K562 (cell line): ENCODE results near the gene ADGRE3. TPM values are rescaled to one million over a fixed set of nuclear protein-coding genes. Genes with fewer than 3 reads are reported as not detected.

ENCODE experiments used
- ATAC-seq: fragments of 200-7000 bp; cut with Tn5 transposase; 3 replicates; pipeline ENCODE4 v1.9.1; 2020; ENCODE audit warnings: moderate library complexity
- BruUV-seq: library from RNA; stranded (reverse); fragments of 400-500 nt; replicated peaks from 2 replicates; lab custom pipeline; 2021; lab: Mats Ljungman, UMichigan
- CTCF ChIA-PET: fragments of 300-600 bp; formaldehyde crosslinking; extraction: SDS; loops from one replicate; lab custom pipeline; 2021; ENCODE audit warnings: low intra/inter-chr PET ratio; lab: Yijun Ruan, JAX
- POLR2A ChIA-PET: fragments of 300-600, 350-650 bp; sonication (Branson Sonifier 250); formaldehyde crosslinking; extraction: SDS; loops from one replicate; lab custom pipeline; 2021; ENCODE audit warnings: antibody characterized with exemption, inconsistent platforms; lab: Yijun Ruan, JAX
- DNase-seq, 4 experiments: peaks; one replicate each; pipeline versions ENCODE4 v3.0.0 to v3.0.0-alpha.2; 2011 to 2018; ENCODE audit warnings: low spot score in 3 of 4, mixed read lengths in 3 of 4; ENCODE audit errors: extremely low read depth in 1 of 4
- FAIRE-seq: peaks from 2 replicates; lab custom pipeline; 2011; peaks lifted over from hg19 to GRCh38; lab: Jason Lieb, UNC
- H2AFZ ChIP-seq: 2 replicates; pipeline ENCODE4 v1.6.0; 2011; ENCODE audit warnings: low read depth, low read length, control low read depth, inconsistent platforms
- H3K27ac ChIP-seq: fragments of 200-600 bp; 3 replicates; pipeline ENCODE4 v1.8.0; 2011; ENCODE audit warnings: low read depth, mild to moderate bottlenecking, control low read depth, inconsistent platforms, low read length, moderate library complexity, mixed read lengths; ENCODE audit errors: extremely low read depth
- H3K27me3 ChIP-seq, 2 experiments: fragments of 300-600 bp in 1 of 2; 2 replicates in 1 of 2; 3 replicates in 1 of 2; pipeline versions ENCODE4 v1.6.0 to v1.8.0; 2011; ENCODE audit warnings: inconsistent platforms in 2 of 2, low read length in 2 of 2, mild to moderate bottlenecking in 1 of 2, mixed read lengths in 1 of 2, moderate library complexity in 1 of 2; ENCODE audit not compliant: control insufficient read depth in 2 of 2, insufficient read depth in 2 of 2
- H3K36me3 ChIP-seq: fragments of 300-600 bp; 3 replicates; pipeline ENCODE4 v1.8.0; 2011; ENCODE audit warnings: mild to moderate bottlenecking, low read length, inconsistent platforms; ENCODE audit not compliant: control insufficient read depth, insufficient read depth
- H3K4me1 ChIP-seq, 2 experiments: fragments of 200-600 bp in 1 of 2; replicated peaks in 1 of 2; 2 replicates in 1 of 2; 3 replicates in 1 of 2; pipeline versions ENCODE4 v1.5.1 to v1.8.0; 2011; ENCODE audit warnings: inconsistent platforms in 2 of 2, low read length in 2 of 2, mild to moderate bottlenecking in 1 of 2, mixed read lengths in 1 of 2, moderate library complexity in 1 of 2; ENCODE audit not compliant: control insufficient read depth in 2 of 2, insufficient read depth in 2 of 2
- H3K4me2 ChIP-seq: 2 replicates; pipeline ENCODE4 v1.6.1; 2011; ENCODE audit warnings: low read length, control low read depth, inconsistent platforms, mixed read lengths; ENCODE audit not compliant: insufficient read depth
- H3K4me3 ChIP-seq: fragments of 200-600 bp; sonication (generic), shearing (Covaris generic); 2 replicates; pipeline ENCODE4 v1.5.1; 2016; ENCODE audit warnings: control low read depth, inconsistent platforms
- H3K79me2 ChIP-seq: fragments of 200-600 bp; 3 replicates; pipeline ENCODE4 v1.8.0; 2011; ENCODE audit warnings: low read length, inconsistent platforms; ENCODE audit not compliant: control insufficient read depth, insufficient read depth
- H3K9ac ChIP-seq, 2 experiments: 2 replicates each; pipeline versions ENCODE4 v1.6.0 to v1.6.1; 2011; ENCODE audit warnings: low read depth in 2 of 2, low read length in 2 of 2, control low read depth in 1 of 2, inconsistent platforms in 1 of 2, mild to moderate bottlenecking in 1 of 2, mixed read lengths in 1 of 2; ENCODE audit not compliant: insufficient read depth in 1 of 2
- H3K9me1 ChIP-seq: one replicate; pipeline ENCODE4 v1.6.0; 2011; ENCODE audit warnings: inconsistent platforms, mild to moderate bottlenecking, low read length, moderate library complexity; ENCODE audit not compliant: control insufficient read depth, insufficient read depth
- H3K9me3 ChIP-seq: replicated peaks from 2 replicates; pipeline ENCODE4 v1.5.1; 2011; ENCODE audit warnings: low read depth, low read length, inconsistent platforms; ENCODE audit not compliant: control insufficient read depth, insufficient read depth
- H4K20me1 ChIP-seq: replicated peaks from 2 replicates; pipeline ENCODE4 v1.6.1; 2011; ENCODE audit warnings: low read length, inconsistent platforms, mixed read lengths; ENCODE audit not compliant: control insufficient read depth, insufficient read depth
- ATF6 ChIP-seq: sonication (generic); formaldehyde crosslinking; IDR thresholded peaks from 2 replicates; pipeline ENCODE4 v1.4.0; 2020; ENCODE audit warnings: mild to moderate bottlenecking, missing genetic modification reagents
- BRCA1 ChIP-seq, 2 experiments: fragments of 450-650 bp in 1 of 2; sonication (generic) in 1 of 2; formaldehyde crosslinking in 1 of 2; IDR thresholded peaks; 2 replicates each; pipeline versions ENCODE4 v1.5.0 to v1.6.1; 2017 to 2020; ENCODE audit warnings: mild to moderate bottlenecking in 1 of 2, missing genetic modification reagents in 1 of 2
- CBX1 ChIP-seq: sonication (generic); IDR thresholded peaks from 2 replicates; pipeline ENCODE4 v1.6.1; 2016; ENCODE audit warnings: antibody characterized with exemption, low read depth, mild to moderate bottlenecking
- CBX5 ChIP-seq: IDR thresholded peaks from 2 replicates; pipeline ENCODE4 v1.6.1; 2014; ENCODE audit warnings: low read depth, borderline replicate concordance
- HDAC8 ChIP-seq: fragments of 450-650 bp; IDR thresholded peaks from 2 replicates; pipeline ENCODE4 v1.6.1; 2016; ENCODE audit warnings: mild to moderate bottlenecking, missing genetic modification characterization, moderate library complexity, missing compliant biosample characterization
- HMG20A ChIP-seq: fragments of 450-650 bp; formaldehyde crosslinking; conservative IDR thresholded peaks from 2 replicates; pipeline ENCODE4 v1.4.0; 2020; ENCODE audit warnings: mild to moderate bottlenecking, mixed read lengths
- SIRT6 ChIP-seq: IDR thresholded peaks from one replicate; pipeline ENCODE4 v1.6.1; 2012; ENCODE audit warnings: low read depth, mild to moderate bottlenecking, control low read depth, inconsistent platforms, low read length, moderate library complexity
- SMARCE1 ChIP-seq: fragments of 450-650 bp; IDR thresholded peaks from 2 replicates; pipeline ENCODE4 v1.7.1; 2016; ENCODE audit warnings: mild to moderate bottlenecking
- TCF3 ChIP-seq: sonication (generic); formaldehyde crosslinking; IDR thresholded peaks from 2 replicates; pipeline ENCODE4 v1.4.0; 2020; ENCODE audit warnings: mild to moderate bottlenecking, missing genetic modification reagents
- ZNF24 ChIP-seq: fragments of 450-650 bp; IDR thresholded peaks from 2 replicates; pipeline ENCODE4 v1.6.1; 2016
- ZNF253 ChIP-seq: fragments of 250-450 bp; sonication (Bioruptor Pico); conservative IDR thresholded peaks from 2 replicates; pipeline ENCODE4 v1.6.1; 2021; ENCODE audit warnings: mild to moderate bottlenecking
- ZNF584 ChIP-seq: fragments of 200-800 bp; sonication (Bioruptor generic); IDR thresholded peaks from 2 replicates; pipeline ENCODE4 v1.6.1; 2016; ENCODE audit warnings: low read depth, mild to moderate bottlenecking, missing genetic modification characterization, missing compliant biosample characterization
- ZNF589 ChIP-seq: fragments of 200-800 bp; sonication (Bioruptor generic); IDR thresholded peaks from 2 replicates; pipeline ENCODE4 v1.6.1; 2016; ENCODE audit warnings: low read depth, missing genetic modification characterization, missing compliant biosample characterization
- ZNF644 ChIP-seq: fragments of 200-800 bp; sonication (Bioruptor generic); IDR thresholded peaks from 2 replicates; pipeline ENCODE4 v1.6.1; 2016; ENCODE audit warnings: low read depth, missing genetic modification characterization, missing compliant biosample characterization
- WGBS: fragments of 100-300 bp; shearing (Covaris generic); methylation state at CpG from one replicate; pipeline ENCODE4 v1.1.6; 2016; ENCODE audit warnings: low coverage, mixed read lengths; ENCODE audit not compliant: insufficient coverage; ENCODE audit errors: missing lambda C conversion rate; 5-methylcytosine and 5-hydroxymethylcytosine counted together
- in situ Hi-C: fragments of 300-500 bp; cut with MboI; formaldehyde crosslinking; loops from 4 replicates; pipeline ENCODE4 v1.15.0; 2018; ENCODE audit warnings: inconsistent platforms, mixed read lengths
- intact Hi-C: fragments of 100-400 bp; cut with micrococcal nuclease; formaldehyde crosslinking; loops from 2 replicates; pipeline ENCODE4 v1.14.2; 2022
- polyA plus RNA-seq, 8 experiments: library from polyadenylated mRNA; depleted of rRNA in 4 of 8; stranded (reverse) in 5 of 8; unstranded in 3 of 8; fragments of >200 nt; fragmentation: Nextera tagmentation in 2 of 8; fragmentation: Illumina TruSeq in 1 of 8; extraction: Ambion mirVana in 2 of 8; extraction: Trizol in 1 of 8; gene quantifications; 2 replicates each; pipeline versions ENCODE4 v1.2.1 to v1.2.3, GENCODE V29; 2011 to 2014; ENCODE audit warnings: inconsistent platforms in 1 of 8, missing spikeins in 1 of 8
- total RNA-seq, 7 experiments: library from RNA; depleted of rRNA in 6 of 7; stranded (reverse); fragments of >200 nt in 6 of 7; fragmentation: Illumina TruSeq in 2 of 7; extraction: Trizol in 2 of 7; gene quantifications; 2 replicates each; pipeline versions ENCODE4 v1.2.1 to v1.2.3, GENCODE V29; 2011 to 2021; ENCODE audit warnings: low replicate concordance in 1 of 7

Gene ADGRE3
- total and polyA plus RNA-seq, 9 of the 15 experiments (the other 6 are each of a cell fraction or from before 2014, with no cell fraction given): not detected

GRCh38 chr19:14649020-14649419 is 25.6 kb downstream of the ADGRE3 start:
- Histone ChIP-seq H3K4me3 (no peak overlapping the region), H3K27me3 (peaks cover 2 to 10% of the 10 kb centered on the region in 2 experiments; a peak in 2 of 5 replicates), H3K36me3 (no peaks in the 10 kb centered on the region), H3K27ac (no peak overlapping the region), H3K9ac (no peak overlapping the region), H3K9me1 (no peaks in the 10 kb centered on the region), H4K20me1 (no peaks in the 10 kb centered on the region), H3K79me2 (no peaks in the 10 kb centered on the region), H3K4me1 (no peaks in the 10 kb centered on the region), H2AFZ (no peak overlapping the region), H3K4me2 (no peak overlapping the region), H3K9me3 (no peaks in the 10 kb centered on the region)
- ATAC-seq: no peak
- intact Hi-C loops: no loop called here
- FAIRE-seq: no peak
- ChIA-PET POLR2A (no interaction called here), CTCF (no interaction called here)
- 0% methylated on average over 4 of the region's 4 CpGs for WGBS
- DNase-seq: no peak
- in situ Hi-C loops: no loop called here
- no TSS peak for BruUV-seq
- TF ChIP-seq ZNF253: no peak
- TF ChIP-seq BRCA1 (IDR thresholded peaks at IDR 0.05): no peak
- TF ChIP-seq BRCA1 (CRISPR knock-in tag; IDR thresholded peaks at IDR 0.05): no peak
- TF ChIP-seq ZNF584: no peak
- no peak for TF ChIP-seq ZNF589 (CRISPR knock-in tag)
- TF ChIP-seq HMG20A (CRISPR knock-in tag): no peak
- TF ChIP-seq ATF6 (CRISPR knock-in tag): no peak
- no peak for TF ChIP-seq TCF3
- no peak for TF ChIP-seq ZNF24
- no peak for TF ChIP-seq HDAC8 (tag)
- no peak for TF ChIP-seq SMARCE1
- no peak for TF ChIP-seq CBX5
- no peak for TF ChIP-seq ZNF644
- no peak for TF ChIP-seq SIRT6
- TF ChIP-seq CBX1: no peak
